Right lobe of liver (tissue), 4 donors: ENCODE measurements around the gene SCYGR2.

Experiments
- CTCF ChIP-seq, 4 donors: fragments of 200-600 bp in 3 of 4; fragments of 450-650 bp in 1 of 4; IDR thresholded peaks; one replicate each; pipeline versions ENCODE4 v1.5.1 to v1.8.0; 2016 to 2022; ENCODE audit warnings: antibody characterized with exemption in 4 of 4, mild to moderate bottlenecking in 2 of 4
- POLR2A ChIP-seq: fragments of 450-650 bp; IDR thresholded peaks from one replicate; pipeline ENCODE4 v1.6.1; 2017; ENCODE audit warnings: antibody characterized with exemption, mild to moderate bottlenecking
- donor health status: DM: no; HTN: no; CAD: no.
- donor health status: DM: no; HTN: no; CAD: no.
- donor health status: DM: no; HTN: yes; CAD: no.

DNA sequence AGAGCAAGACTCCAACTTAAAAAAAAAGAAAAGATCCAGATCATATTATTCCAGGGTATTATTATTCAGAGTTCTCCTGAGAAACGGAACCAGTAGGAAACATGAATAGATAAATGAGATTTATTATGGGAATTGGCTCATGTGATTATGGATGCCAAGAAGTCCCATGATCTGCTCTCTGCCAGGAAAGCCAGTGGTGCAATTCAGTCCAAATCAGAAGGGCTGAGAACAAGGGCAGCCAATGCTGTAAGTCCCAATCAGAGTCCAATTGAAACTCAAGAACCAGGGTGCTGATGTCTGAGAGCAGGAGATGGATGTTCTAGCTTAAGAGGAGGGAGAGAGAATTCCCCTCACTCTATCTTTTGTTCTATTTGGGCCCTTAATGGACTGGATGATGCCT is 7.8 kb downstream of the SCYGR2 start:
- TF ChIP-seq CTCF (IDR thresholded peaks at IDR 0.05) (no peak), POLR2A (no peak)
